ENCODE data around the gene DMWD. TPM values are rescaled to one million over a fixed set of nuclear protein-coding genes. Genes with fewer than 3 reads are reported as not detected.

The DMWD gene
- 10 to 100 TPM; 63.1 to 65.4 TPM for total RNA-seq

GRCh38 chr19:45792470-45793177 is at the start of gene DMWD:
DMWD (minus strand) TSS chr19:45792845; CDS start chr19:45792756, 89 bp downstream.
- peaks cover 37% of the 10 kb centered on the region for H3K4me1 Mint-ChIP-seq
- H3K27ac Mint-ChIP-seq, result peak within 1 kb of the TSS; percentile 78
- H3K4me3 Mint-ChIP-seq, result peak within 1 kb of the TSS; percentile 96
- ChIA-PET POLR2A (interaction anchor here (0.7 to 3.4 kb wide), 6 partner anchors 10 to 71 kb away, joined by 3 to 32 read pairs (median 3); partner anchors contain the start of gene SIX5), CTCF (interaction anchor here (0.6 to 3.7 kb wide), 6 partner anchors 12 to 62 kb away, joined by 3 to 36 read pairs (median 9); partner anchors contain the start of genes FBXO46 and SIX5)
- DNase-seq, result peak; percentile 100
- no peaks in the 10 kb centered on the region for H3K9me3 Mint-ChIP-seq
- peaks cover 42% of the 10 kb centered on the region for H3K36me3 Mint-ChIP-seq (ENCODE audit: low read depth)
- peaks cover 53% of the 10 kb centered on the region for H3K27me3 Mint-ChIP-seq

GRCh38 chr19:45842198-45842597 is 49.6 kb upstream of the DMWD start:
- CTCF ChIA-PET, result interaction anchor here (0.6 to 2.0 kb wide), 2 partner anchors 25 to 73 kb away, joined by 3 to 7 read pairs; partner anchors contain the start of gene SIX5
- Mint-ChIP-seq H3K27ac (no peak overlapping the region), H3K9me3 (no peaks in the 10 kb centered on the region), H3K27me3 (no peaks in the 10 kb centered on the region), H3K4me1 (no peaks in the 10 kb centered on the region), H3K4me3 (no peak overlapping the region), H3K36me3 (ENCODE audit: low read depth) (peaks cover 80% of the 10 kb centered on the region)
- DNase-seq, result no peak
- POLR2A ChIA-PET, result interaction anchor here (0.7 to 1.3 kb wide), 2 partner anchors 16 to 21 kb away, joined by 3 read pairs; partner anchors contain the start of gene SYMPK

GRCh38 chr19:45834970-45835369 is 42.3 kb upstream of the DMWD start:
- POLR2A ChIA-PET, result interaction anchor here (1.0 kb wide), 1 partner anchor 65 kb away, joined by 3 read pairs; the partner anchor contains the start of gene SIX5
- no peak for DNase-seq
- H3K27me3 Mint-ChIP-seq, result no peaks in the 10 kb centered on the region
- peaks cover 3% of the 10 kb centered on the region for H3K4me1 Mint-ChIP-seq
- peaks cover 65% of the 10 kb centered on the region for H3K36me3 Mint-ChIP-seq (ENCODE audit: low read depth)
- H3K9me3 Mint-ChIP-seq, result no peaks in the 10 kb centered on the region
- no peak overlapping the region for H3K27ac Mint-ChIP-seq
- CTCF ChIA-PET, result interaction anchor here (0.9 to 1.7 kb wide), 2 partner anchors 18 to 36 kb away, joined by 5 to 8 read pairs; no protein-coding TSS in a partner anchor
- H3K4me3 Mint-ChIP-seq, result no peak overlapping the region

GRCh38 chr19:45828945-45829344 is 36.3 kb upstream of the DMWD start:
- Mint-ChIP-seq H3K27ac (no peak overlapping the region), H3K4me1 (peaks cover 3% of the 10 kb centered on the region)

GRCh38 chr19:45828523-45828922 is 35.9 kb upstream of the DMWD start:
- no peaks in the 10 kb centered on the region for H3K9me3 Mint-ChIP-seq
- H3K27me3 Mint-ChIP-seq, result no peaks in the 10 kb centered on the region
- no peak for DNase-seq
- H3K36me3 Mint-ChIP-seq (ENCODE audit: low read depth), result peaks cover 64% of the 10 kb centered on the region
- POLR2A ChIA-PET, result interaction anchor here (0.7 kb wide), 1 partner anchor 102 kb away, joined by 3 read pairs; no protein-coding TSS in a partner anchor
- CTCF ChIA-PET, result no interaction called here
- peaks cover 3% of the 10 kb centered on the region for H3K4me1 Mint-ChIP-seq
- H3K4me3 Mint-ChIP-seq, result no peak overlapping the region
- no peak overlapping the region for H3K27ac Mint-ChIP-seq

More at GRCh38 chr19:45828945-45829344, 36.3 kb upstream of the DMWD start:
- ChIA-PET POLR2A (no interaction called here), CTCF (no interaction called here)
- no peak for DNase-seq
- no peaks in the 10 kb centered on the region for H3K9me3 Mint-ChIP-seq
- no peak overlapping the region for H3K4me3 Mint-ChIP-seq
- peaks cover 62% of the 10 kb centered on the region for H3K36me3 Mint-ChIP-seq (ENCODE audit: low read depth)
- no peaks in the 10 kb centered on the region for H3K27me3 Mint-ChIP-seq

GRCh38 chr19:45827459-45828093 is 34.9 kb upstream of the DMWD start:
- peaks cover 67% of the 10 kb centered on the region for H3K36me3 Mint-ChIP-seq (ENCODE audit: low read depth)
- no peaks in the 10 kb centered on the region for H3K9me3 Mint-ChIP-seq
- DNase-seq, result no peak
- peaks cover 3% of the 10 kb centered on the region for H3K4me1 Mint-ChIP-seq
- ChIA-PET POLR2A (no interaction called here), CTCF (no interaction called here)
- H3K4me3 Mint-ChIP-seq, result no peak overlapping the region
- no peaks in the 10 kb centered on the region for H3K27me3 Mint-ChIP-seq
- H3K27ac Mint-ChIP-seq, result no peak overlapping the region

- no peaks in the 10 kb centered on the region for H3K27me3 Mint-ChIP-seq
- POLR2A ChIA-PET, result interaction anchor here (1.4 kb wide), 1 partner anchor 16 kb away, joined by 3 read pairs; no protein-coding TSS in a partner anchor
- H3K4me1 Mint-ChIP-seq, result peaks cover 3% of the 10 kb centered on the region
These were observed 34.3 kb upstream of the DMWD start for GRCh38 chr19:45826934-45827333.

GRCh38 chr19:45825917-45826893 is 33.6 kb upstream of the DMWD start:
- Mint-ChIP-seq H3K36me3 (ENCODE audit: low read depth) (peaks cover 57% of the 10 kb centered on the region), H3K27ac (no peak overlapping the region)
- DNase-seq, result no peak

More at GRCh38 chr19:45826934-45827333, 34.3 kb upstream of the DMWD start:
- CTCF ChIA-PET, result interaction anchor here (1.0 kb wide), 1 partner anchor 10 kb away, joined by 3 read pairs; no protein-coding TSS in a partner anchor
- DNase-seq, result no peak
- H3K27ac Mint-ChIP-seq, result no peak overlapping the region
- peaks cover 61% of the 10 kb centered on the region for H3K36me3 Mint-ChIP-seq (ENCODE audit: low read depth)
- H3K4me3 Mint-ChIP-seq, result no peak overlapping the region
- H3K9me3 Mint-ChIP-seq, result no peaks in the 10 kb centered on the region

GRCh38 chr19:45825263-45825605 is 32.6 kb upstream of the DMWD start:
- H3K36me3 Mint-ChIP-seq (ENCODE audit: low read depth), result peaks cover 55% of the 10 kb centered on the region
- H3K4me3 Mint-ChIP-seq, result no peak overlapping the region
- CTCF ChIA-PET, result interaction anchor here (1.0 kb wide), 1 partner anchor 8 kb away, joined by 4 read pairs; no protein-coding TSS in a partner anchor
- no peaks in the 10 kb centered on the region for H3K9me3 Mint-ChIP-seq
- POLR2A ChIA-PET, result no interaction called here
- no peak overlapping the region for H3K27ac Mint-ChIP-seq
- DNase-seq, result no peak
- peaks cover 1% of the 10 kb centered on the region for H3K4me1 Mint-ChIP-seq
- no peaks in the 10 kb centered on the region for H3K27me3 Mint-ChIP-seq

More at GRCh38 chr19:45825917-45826893, 33.6 kb upstream of the DMWD start:
- Mint-ChIP-seq H3K27me3 (no peaks in the 10 kb centered on the region), H3K4me3 (no peak overlapping the region), H3K4me1 (peaks cover 3% of the 10 kb centered on the region), H3K9me3 (no peaks in the 10 kb centered on the region)
- ChIA-PET POLR2A (interaction anchor here (1.4 kb wide), 1 partner anchor 17 kb away, joined by 3 read pairs; no protein-coding TSS in a partner anchor), CTCF (interaction anchor here (1.0 kb wide), 2 partner anchors 9 kb away, joined by 3 to 4 read pairs; no protein-coding TSS in a partner anchor)

- Mint-ChIP-seq H3K4me3 (no peak overlapping the region), H3K27ac (no peak overlapping the region), H3K4me1 (no peaks in the 10 kb centered on the region), H3K27me3 (no peaks in the 10 kb centered on the region), H3K36me3 (ENCODE audit: low read depth) (peaks cover 55% of the 10 kb centered on the region), H3K9me3 (no peaks in the 10 kb centered on the region)
- CTCF ChIA-PET, result interaction anchor here (1.0 kb wide), 1 partner anchor 8 kb away, joined by 4 read pairs; no protein-coding TSS in a partner anchor
- no peak for DNase-seq
- POLR2A ChIA-PET, result no interaction called here
These were observed 32.1 kb upstream of the DMWD start for GRCh38 chr19:45824531-45825262.

GRCh38 chr19:45824041-45824471 is 31.4 kb upstream of the DMWD start:
- CTCF ChIA-PET, result no interaction called here
- H3K9me3 Mint-ChIP-seq, result no peaks in the 10 kb centered on the region
- H3K27me3 Mint-ChIP-seq, result no peaks in the 10 kb centered on the region
- POLR2A ChIA-PET, result no interaction called here
- H3K4me3 Mint-ChIP-seq, result no peak overlapping the region
- no peak for DNase-seq
- peaks cover 51% of the 10 kb centered on the region for H3K36me3 Mint-ChIP-seq (ENCODE audit: low read depth)
- H3K27ac Mint-ChIP-seq, result no peak overlapping the region
- no peaks in the 10 kb centered on the region for H3K4me1 Mint-ChIP-seq

GRCh38 chr19:45823182-45823581 is 30.5 kb upstream of the DMWD start:
- CTCF ChIA-PET, result no interaction called here
- H3K27ac Mint-ChIP-seq, result no peak overlapping the region

More at GRCh38 chr19:45823182-45823581, 30.5 kb upstream of the DMWD start:
- POLR2A ChIA-PET, result interaction anchor here (0.7 kb wide), 1 partner anchor 30 kb away, joined by 3 read pairs; no protein-coding TSS in a partner anchor
- no peaks in the 10 kb centered on the region for H3K4me1 Mint-ChIP-seq
- H3K4me3 Mint-ChIP-seq, result no peak overlapping the region
- H3K27me3 Mint-ChIP-seq, result no peaks in the 10 kb centered on the region
- peaks cover 42% of the 10 kb centered on the region for H3K36me3 Mint-ChIP-seq (ENCODE audit: low read depth)
- H3K9me3 Mint-ChIP-seq, result no peaks in the 10 kb centered on the region
- no peak for DNase-seq
